Kidney epithelial cell (primary cell): ENCODE results near the gene SLC25A29. TPM values are rescaled to one million over a fixed set of nuclear protein-coding genes. Genes with fewer than 3 reads are reported as not detected.

Experiments
- DNase-seq: peaks from one replicate; pipeline ENCODE4 v3.0.0-alpha.2; 2010; ENCODE audit warnings: low read depth
- H3K27me3 ChIP-seq: 2 replicates; pipeline ENCODE4 v1.6.0; 2011; ENCODE audit warnings: low read length; ENCODE audit not compliant: control insufficient read depth, insufficient read depth
- H3K36me3 ChIP-seq: 2 replicates; pipeline ENCODE4 v1.5.1; 2011; ENCODE audit warnings: low read length; ENCODE audit not compliant: control insufficient read depth, insufficient read depth
- H3K4me3 ChIP-seq: 2 replicates; pipeline ENCODE4 v1.5.1; 2011; ENCODE audit warnings: low read depth, mild to moderate bottlenecking, control low read depth, low read length
- total RNA-seq: library from RNA; depleted of rRNA; stranded (reverse); fragments of >200 nt; gene quantifications from 2 replicates; pipeline ENCODE4 v1.2.3, GENCODE V29; 2015
- TF ChIP-seq, protein P1 (sequence below): IDR thresholded peaks from 2 replicates; pipeline ENCODE4 v1.5.1; 2011; ENCODE audit warnings: mild to moderate bottlenecking, moderate library complexity, low read length, control low read depth, inconsistent platforms; ENCODE audit not compliant: insufficient read depth, poor library complexity, severe bottlenecking

Gene SLC25A29
- total RNA-seq, 1 donor from 2014 or later: 93.7 TPM

DNA sequence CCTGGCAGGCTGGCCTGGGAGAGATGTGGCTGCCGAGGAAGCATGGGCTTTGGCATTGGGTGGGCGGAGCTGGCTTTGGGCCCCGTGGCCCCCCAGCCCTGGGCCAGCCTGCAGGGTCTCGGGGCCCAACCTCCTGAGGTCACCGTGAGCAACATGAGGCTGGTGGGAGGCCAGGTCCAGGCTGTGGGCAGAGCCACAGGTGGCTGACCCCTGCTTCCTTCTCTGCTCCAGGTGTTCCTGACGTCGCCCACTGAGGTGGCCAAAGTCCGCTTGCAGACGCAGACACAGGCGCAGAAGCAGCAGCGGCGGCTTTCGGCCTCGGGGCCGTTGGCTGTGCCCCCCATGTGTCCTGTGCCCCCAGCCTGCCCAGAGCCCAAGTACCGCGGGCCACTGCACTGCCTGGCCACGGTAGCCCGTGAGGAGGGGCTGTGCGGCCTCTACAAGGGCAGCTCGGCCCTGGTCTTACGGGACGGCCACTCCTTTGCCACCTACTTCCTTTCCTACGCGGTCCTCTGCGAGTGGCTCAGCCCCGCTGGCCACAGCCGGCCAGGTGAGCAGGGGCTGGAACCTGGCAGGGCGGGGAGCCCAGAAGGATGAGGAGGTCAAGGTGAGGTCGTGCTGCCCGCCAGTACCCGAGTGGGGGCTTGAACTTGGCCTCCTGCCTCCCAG, 22.4 kb upstream of the SLC25A29 start:
- Histone ChIP-seq H3K27me3 (no peaks in the 10 kb centered on the region), H3K36me3 (no peaks in the 10 kb centered on the region), H3K4me3 (no peak overlapping the region)
- DNase-seq: no peak
- TF ChIP-seq, protein P1, sequence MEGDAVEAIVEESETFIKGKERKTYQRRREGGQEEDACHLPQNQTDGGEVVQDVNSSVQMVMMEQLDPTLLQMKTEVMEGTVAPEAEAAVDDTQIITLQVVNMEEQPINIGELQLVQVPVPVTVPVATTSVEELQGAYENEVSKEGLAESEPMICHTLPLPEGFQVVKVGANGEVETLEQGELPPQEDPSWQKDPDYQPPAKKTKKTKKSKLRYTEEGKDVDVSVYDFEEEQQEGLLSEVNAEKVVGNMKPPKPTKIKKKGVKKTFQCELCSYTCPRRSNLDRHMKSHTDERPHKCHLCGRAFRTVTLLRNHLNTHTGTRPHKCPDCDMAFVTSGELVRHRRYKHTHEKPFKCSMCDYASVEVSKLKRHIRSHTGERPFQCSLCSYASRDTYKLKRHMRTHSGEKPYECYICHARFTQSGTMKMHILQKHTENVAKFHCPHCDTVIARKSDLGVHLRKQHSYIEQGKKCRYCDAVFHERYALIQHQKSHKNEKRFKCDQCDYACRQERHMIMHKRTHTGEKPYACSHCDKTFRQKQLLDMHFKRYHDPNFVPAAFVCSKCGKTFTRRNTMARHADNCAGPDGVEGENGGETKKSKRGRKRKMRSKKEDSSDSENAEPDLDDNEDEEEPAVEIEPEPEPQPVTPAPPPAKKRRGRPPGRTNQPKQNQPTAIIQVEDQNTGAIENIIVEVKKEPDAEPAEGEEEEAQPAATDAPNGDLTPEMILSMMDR: no peak

DNA sequence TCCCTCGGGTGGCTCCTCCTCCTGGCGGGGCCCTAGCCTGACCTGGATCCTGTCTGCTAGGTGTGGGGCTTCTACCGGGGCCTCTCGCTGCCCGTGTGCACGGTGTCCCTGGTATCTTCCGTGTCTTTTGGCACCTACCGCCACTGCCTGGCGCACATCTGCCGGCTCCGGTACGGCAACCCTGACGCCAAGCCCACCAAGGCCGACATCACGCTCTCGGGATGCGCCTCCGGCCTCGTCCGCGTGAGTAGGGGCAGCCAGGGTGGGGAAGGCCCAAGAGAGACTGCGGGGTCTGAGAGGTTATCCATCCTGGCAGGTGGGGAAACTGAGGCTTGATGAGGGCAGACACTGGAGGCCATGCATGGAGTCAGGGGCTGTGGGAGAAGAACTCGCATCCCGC, 20.9 kb upstream of the SLC25A29 start:
- TF ChIP-seq, protein P1: no peak
- Histone ChIP-seq H3K27me3 (peaks cover 5% of the 10 kb centered on the region), H3K4me3 (no peak overlapping the region)

DNA sequence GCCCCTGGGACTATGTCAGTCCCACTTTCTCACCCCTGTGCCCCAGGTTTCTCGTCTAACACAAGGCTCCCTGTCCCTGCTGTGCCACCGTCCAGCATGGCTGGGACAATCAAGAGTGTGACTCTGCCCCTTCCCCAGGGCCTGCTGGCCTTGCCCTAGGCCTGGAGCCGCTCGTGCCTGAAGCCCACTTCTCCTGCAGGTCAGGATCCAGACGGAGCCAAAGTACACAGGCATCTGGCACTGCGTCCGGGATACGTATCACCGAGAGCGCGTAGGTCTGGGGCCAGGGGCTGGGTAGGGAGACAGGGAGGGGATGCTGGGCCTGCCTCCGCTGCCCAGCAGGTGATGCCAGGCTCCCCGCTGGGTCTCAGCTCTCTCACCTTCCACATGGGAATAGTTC, 19.7 kb upstream of the SLC25A29 start:
- TF ChIP-seq, protein P1: no peak
- H3K36me3 ChIP-seq: no peaks in the 10 kb centered on the region
- no peak for DNase-seq
- H3K4me3 ChIP-seq: no peak overlapping the region
- peaks cover 5% of the 10 kb centered on the region for H3K27me3 ChIP-seq

More for the DNA sequence above, 20.9 kb upstream of the SLC25A29 start:
- no peaks in the 10 kb centered on the region for H3K36me3 ChIP-seq
- DNase-seq: no peak

DNA sequence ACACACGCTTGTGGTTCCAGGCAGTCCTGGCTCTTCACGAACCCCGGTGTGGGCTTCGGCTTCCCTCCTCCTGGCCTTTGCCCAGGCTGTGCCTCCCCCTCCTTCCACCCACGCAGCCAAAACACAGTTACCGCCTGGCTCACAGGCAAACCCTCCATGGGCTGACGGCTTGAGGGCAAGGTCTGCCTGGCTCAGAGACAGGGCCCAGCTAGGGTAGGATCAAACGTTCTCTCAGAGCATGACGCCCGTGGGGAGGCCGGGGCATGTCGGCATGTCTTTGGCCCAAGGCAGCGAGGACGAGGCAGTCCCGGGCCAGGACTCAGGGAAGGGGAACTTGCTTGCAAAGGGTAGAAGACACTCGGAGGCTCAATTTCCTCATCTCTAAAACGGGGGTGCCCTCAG, 19.0 kb upstream of the SLC25A29 start:
- Histone ChIP-seq H3K27me3 (peaks cover 5% of the 10 kb centered on the region), H3K36me3 (no peaks in the 10 kb centered on the region), H3K4me3 (no peak overlapping the region)
- TF ChIP-seq, protein P1: no peak
- DNase-seq: no peak

DNA sequence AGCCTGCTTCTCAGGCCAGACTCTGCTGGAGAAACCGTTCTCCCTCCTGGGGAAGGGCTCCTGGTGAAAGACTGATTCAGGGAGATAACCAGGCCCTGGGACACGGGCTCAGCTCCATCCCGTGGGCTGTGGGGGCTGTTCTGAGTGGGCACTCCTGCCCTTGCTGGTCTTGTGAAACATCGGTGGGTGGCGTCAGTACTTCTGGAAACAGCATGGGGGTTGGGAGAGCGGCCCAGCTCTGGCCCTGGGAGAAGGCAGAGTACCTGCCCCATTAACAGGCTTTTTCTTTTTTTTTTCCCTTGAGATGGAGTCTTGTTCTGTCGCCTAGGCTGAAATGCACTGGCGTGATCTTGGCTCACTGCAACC, 17.7 kb upstream of the SLC25A29 start:
- Histone ChIP-seq H3K36me3 (no peaks in the 10 kb centered on the region), H3K27me3 (peaks cover 5% of the 10 kb centered on the region), H3K4me3 (no peak overlapping the region)
- TF ChIP-seq, protein P1: no peak
- no peak for DNase-seq
